Activated CD8-positive, alpha-beta memory T cell treated with anti-CD3 and anti-CD28 coated beads for 1 hour (primary cell): Measurements from ENCODE around the gene RBM10.

Source experiments
- DNase-seq, 2 donors: peaks; one replicate each; pipeline ENCODE4 v3.0.0-alpha.2; 2020; ENCODE audit warnings: low read depth in 1 of 2; ENCODE audit errors: extremely low read depth in 1 of 2

RBM10 gene

GRCh38 chrX:47216393-47216925 is 71.4 kb downstream of the RBM10 start:
- DNase-seq = no peak

GRCh38 chrX:47217121-47217851 is 72.3 kb downstream of the RBM10 start:
- no peak for DNase-seq

- peak; percentile 84 to 98 for DNase-seq
Measured at GRCh38 chrX:47217852-47218279, 72.8 kb downstream of the RBM10 start.

- DNase-seq = peak; percentile 39 to 49
Measured at GRCh38 chrX:47218280-47218919, 73.4 kb downstream of the RBM10 start, which contains the start of gene CDK16. TSS of gene CDK16 (plus strand) at chrX:47218681. CDS start at chrX:47223558, 4,877 bp downstream.

GRCh38 chrX:47218920-47219815 is 74.1 kb downstream of the RBM10 start:
- peak in 1 of 2 donors; percentile 9 for DNase-seq

GRCh38 chrX:47221756-47222155 is 76.7 kb downstream of the RBM10 start:
- DNase-seq = no peak

- DNase-seq = no peak
Measured at GRCh38 chrX:47222751-47223350, 77.8 kb downstream of the RBM10 start.

GRCh38 chrX:47223476-47224250 is 78.6 kb downstream of the RBM10 start:
- DNase-seq = no peak

GRCh38 chrX:47224266-47224895 is 79.4 kb downstream of the RBM10 start:
- DNase-seq = no peak

GRCh38 chrX:47224896-47225290 is 79.9 kb downstream of the RBM10 start:
- no peak for DNase-seq

GRCh38 chrX:47226071-47226470 is 81.0 kb downstream of the RBM10 start:
- DNase-seq = no peak

GRCh38 chrX:47226531-47227333 is 81.7 kb downstream of the RBM10 start:
- DNase-seq = no peak

- DNase-seq = no peak
Measured at GRCh38 chrX:47227334-47227583, 82.2 kb downstream of the RBM10 start.

- DNase-seq = no peak
Measured at GRCh38 chrX:47228550-47229270, 83.7 kb downstream of the RBM10 start.

GRCh38 chrX:47229427-47229826 is 84.4 kb downstream of the RBM10 start:
- no peak for DNase-seq

GRCh38 chrX:47230136-47230868 is 85.3 kb downstream of the RBM10 start:
- no peak for DNase-seq

- DNase-seq = no peak
Measured at GRCh38 chrX:47231167-47231566, 86.1 kb downstream of the RBM10 start.
